GM21737 (cell line): ENCODE measurements around the gene CLCNKB.
"Not testable (repeated sequence)": the region's sequence is repeated elsewhere in the genome, so short reads cannot be mapped to it uniquely, and the experiment has no call there.

ENCODE experiments used
- ATAC-seq: cut with Tn5 transposase; IDR thresholded peaks from one replicate; pipeline ENCODE4 v1.9.1; 2021; ENCODE audit warnings: mild to moderate bottlenecking, moderate library complexity; ENCODE audit not compliant: unreplicated experiment

CLCNKB gene

DNA sequence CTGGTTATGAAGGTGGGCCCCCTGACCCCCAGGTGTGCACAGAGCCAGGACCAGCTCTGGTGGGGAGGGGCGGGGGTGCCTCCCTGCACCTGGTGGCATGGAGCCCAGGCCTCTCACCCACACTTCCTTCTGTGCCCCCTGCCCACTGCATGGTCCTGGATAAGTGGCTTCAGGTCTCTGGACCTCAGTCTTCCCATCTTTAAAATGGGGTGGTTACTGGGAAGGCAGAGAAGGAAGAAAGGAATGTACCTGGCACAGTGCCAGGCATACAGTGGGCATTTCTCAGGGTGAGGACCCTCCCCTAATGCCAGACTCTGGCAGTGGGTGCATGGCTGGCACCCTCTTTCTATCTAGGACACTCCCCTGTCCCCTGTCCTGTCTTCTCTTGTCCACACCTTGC, 14.3 kb upstream of the CLCNKB start:
- no peak for ATAC-seq

DNA sequence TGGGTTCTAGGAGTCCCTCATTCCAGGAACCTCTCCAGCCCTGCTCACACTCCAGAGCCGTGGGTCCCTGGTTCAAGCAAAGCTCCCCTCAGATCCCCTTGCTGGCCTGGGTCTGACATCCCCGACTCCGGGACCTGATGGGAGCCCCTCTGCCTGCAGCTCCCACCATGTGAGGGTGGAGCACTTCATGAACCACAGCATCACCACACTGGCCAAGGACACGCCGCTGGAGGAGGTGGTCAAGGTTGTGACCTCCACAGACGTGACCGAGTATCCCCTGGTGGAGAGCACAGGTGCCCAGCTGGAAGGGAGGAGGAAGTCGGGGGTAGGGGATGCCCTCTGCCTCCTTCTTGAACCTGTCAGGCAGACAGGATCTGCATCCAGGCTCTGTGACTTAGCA, 12.0 kb upstream of the CLCNKB start:
- no peak for ATAC-seq

DNA sequence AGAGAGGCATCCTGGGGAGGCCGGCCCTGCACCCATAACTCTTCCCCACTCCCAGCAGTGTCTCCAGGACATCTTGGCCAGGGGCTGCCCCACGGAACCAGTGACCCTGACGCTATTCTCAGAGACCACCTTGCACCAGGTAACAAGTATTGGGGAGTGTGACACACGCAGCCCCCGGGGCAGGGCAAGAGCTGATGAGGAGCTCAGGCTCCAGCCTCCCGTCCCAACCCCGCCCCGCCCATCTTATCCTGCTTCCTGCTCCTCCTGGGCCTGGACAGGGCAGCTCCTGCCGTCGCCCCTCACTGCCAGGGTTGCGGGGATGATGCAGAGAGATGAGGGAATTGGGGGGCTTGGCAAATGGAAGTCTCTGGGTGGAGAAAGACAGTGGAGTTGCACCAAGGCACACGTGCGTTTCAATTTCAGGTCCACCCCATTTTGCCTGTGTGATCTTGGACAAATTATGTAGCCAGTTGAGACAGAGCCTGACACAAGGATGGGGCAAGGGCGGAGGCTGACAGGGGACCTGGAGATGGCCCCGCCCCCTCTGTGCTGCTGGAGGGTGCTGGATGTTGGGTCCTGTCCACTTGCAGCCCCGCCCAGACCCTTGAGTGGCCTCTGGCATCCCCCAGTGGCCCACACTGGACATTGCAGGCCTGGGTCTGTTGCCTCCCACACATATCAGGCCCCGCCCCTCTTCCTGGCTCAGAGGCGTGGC, 11.0 kb upstream of the CLCNKB start:
- no peak for ATAC-seq

DNA sequence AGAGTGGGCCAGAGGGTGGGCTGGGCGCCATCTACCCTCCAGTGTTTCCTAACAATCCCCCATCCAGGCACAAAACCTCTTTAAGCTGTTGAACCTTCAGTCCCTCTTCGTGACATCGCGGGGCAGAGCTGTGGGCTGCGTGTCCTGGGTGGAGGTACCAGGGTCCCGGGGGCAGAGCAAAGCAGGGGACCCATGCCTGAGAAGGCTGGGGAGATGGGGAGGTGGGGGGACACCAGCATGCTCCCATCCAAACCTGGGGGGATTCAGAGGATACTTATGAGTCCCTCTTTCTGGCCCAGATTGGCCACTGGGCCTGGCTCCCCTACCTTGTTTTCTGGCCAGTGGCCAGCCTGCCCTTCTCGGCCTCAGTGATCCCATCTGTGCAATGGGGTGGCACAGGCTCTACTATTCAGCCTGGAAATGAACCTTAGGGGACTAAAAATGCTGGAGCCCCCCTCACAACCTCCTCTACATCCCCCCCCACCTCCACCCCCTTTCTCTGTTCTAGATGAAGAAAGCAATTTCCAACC, 10.4 kb upstream of the CLCNKB start:
- not testable (repeated sequence) for ATAC-seq

DNA sequence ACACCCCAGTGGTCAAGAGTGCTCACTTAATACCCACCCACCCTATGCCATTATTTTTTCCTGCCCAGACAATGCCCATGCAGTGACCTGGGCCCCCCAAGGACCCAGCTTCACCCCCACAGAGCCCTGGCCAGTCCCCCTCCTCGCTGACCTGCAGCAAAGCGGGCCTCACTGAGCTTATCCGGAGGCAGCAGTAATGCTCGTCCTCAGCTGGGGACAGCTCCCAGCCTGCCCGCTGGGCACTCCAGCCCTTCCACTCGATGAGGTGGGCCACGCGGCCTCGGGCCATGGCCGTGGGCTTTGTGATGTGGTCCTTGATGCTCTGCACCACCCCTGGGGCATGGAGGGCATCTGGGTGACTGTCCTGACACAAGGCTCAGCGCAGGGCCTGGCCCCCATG, 7.1 kb upstream of the CLCNKB start:
- ATAC-seq: not testable (repeated sequence)

DNA sequence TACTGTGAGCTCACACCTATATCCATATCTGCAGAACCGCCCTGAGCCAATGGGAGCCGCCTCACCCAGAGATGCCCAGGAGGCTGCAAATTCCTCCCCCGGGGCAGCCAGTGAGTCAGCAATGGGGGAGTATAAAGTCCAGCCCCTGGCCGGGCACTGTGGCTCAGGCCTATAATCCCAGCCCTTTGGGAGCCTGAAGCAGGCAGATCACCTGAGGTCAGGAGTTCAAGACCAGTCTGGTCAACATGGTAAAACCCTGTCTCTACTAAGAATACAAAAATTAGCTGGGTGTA, 5.0 kb upstream of the CLCNKB start:
- ATAC-seq: no peak

DNA sequence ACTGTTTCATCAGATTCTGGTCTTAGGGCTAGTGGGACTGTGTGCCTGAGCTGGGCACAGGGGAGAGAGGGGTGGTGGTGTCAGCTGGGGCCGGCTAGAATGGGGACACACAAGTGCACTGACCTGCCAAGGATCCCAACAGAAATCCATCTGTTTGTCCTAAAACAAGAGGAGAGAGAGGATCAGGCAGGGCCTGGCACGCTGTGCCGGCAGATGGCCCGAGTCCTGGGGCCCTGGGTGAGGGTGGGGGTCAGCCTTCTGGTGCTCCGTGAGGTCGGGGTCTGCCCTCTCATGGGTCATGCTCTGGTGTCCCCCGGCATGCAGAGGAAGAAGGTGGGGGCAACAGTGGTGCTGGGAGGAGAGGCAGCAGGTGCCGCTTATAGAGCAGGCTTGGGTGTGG, 3.7 kb upstream of the CLCNKB start:
- ATAC-seq: not testable (repeated sequence)

DNA sequence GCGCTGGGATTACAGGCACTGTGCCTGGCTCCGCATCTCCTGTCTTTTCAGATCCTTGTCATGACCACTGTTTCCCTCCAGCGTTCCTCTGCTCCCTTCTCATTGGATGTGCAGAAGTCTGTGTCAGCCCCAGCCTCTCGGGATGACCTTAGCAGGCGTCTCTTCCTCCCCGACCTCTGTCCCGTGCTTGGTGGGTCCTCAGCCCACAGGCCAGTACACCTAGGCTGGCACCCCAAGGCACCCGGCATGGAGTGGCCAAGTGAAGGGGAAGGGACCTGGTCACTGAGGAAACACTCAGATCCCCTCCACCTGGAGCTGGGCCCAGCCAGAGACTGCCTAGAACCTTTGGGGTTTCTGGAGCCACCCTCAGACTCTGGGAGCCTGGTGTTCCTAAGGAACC, 2.4 kb upstream of the CLCNKB start:
- ATAC-seq: no peak

DNA sequence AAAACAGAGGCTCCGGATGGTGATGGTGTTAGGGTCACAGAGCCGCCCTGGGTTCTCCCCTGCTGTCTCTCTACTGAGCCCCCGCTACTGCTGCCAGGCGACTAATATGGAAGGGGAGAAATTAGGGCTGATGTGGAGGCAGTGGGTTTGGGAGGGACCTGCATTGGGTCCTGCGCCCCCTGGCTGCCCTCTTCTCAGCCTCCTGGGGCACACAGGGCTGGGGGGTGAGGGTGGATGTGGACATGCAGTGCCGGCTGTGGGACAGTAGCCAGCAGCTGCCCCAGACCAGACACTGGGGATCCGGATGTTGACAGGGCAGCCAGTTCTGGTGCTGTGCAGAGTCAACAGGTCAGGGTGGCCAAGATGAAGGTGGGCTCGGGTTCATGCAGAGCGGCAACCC, 1.5 kb upstream of the CLCNKB start:
- no peak for ATAC-seq

DNA sequence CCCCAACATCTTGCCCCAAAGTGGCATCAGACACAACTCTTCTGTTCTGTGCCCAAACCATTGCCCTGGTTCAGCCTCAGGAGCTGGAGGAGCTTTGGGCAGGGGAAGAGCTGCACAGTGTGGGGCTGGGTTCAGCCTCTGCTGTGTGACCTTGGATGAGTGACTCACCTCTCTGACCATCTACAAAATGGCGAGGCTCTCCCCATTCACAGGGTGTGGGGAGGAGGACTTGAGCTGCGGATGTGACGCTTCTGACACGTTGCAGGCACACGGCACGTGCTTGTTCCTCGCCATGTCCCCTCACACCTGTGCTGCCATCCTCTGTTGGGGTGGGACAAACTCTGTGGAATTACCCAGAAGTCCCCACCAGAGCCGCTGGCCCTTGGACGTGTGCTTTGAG, 928 bp upstream of the CLCNKB start:
- not testable (repeated sequence) for ATAC-seq

DNA sequence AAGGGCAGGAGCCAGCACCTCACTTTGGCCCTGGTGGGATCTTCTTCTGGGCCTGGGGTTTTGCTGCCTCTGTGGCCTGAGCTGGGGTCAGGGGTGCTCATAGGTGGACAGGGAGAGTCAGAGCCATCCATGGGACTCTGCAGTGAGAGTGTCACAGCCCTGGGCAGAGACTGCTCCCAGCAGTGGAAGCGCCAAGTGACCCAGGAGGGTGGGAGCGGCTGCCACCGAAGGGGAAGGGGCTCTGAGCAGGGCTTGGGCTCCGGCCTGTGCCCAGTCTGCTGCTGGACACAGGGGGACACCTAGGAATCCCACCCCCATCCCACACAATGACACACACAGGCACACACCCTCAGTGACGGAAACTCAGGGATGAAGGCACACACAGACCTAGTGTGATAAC, 368 bp downstream of the CLCNKB start:
- no peak for ATAC-seq

DNA sequence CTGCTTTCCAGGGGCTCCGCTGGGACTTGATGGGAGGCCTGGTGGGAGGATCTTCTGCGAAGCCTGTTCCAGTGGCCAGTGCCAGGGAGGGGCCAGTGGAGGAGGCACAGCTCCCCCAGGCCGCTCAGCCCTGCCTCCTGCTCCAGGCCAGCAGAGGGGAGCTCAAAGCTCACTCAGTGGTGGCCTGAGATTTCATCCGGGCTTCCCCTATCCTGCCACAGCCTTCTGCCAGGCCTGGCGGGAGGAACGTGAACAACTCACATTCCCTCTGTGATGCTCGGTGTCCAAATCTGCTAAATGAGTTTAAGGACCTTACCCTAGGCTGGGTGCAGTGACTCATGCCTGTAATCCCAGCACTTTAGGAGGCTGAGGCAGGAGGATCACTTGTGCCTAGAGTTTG, 3.3 kb downstream of the CLCNKB start:
- ATAC-seq: no peak

DNA sequence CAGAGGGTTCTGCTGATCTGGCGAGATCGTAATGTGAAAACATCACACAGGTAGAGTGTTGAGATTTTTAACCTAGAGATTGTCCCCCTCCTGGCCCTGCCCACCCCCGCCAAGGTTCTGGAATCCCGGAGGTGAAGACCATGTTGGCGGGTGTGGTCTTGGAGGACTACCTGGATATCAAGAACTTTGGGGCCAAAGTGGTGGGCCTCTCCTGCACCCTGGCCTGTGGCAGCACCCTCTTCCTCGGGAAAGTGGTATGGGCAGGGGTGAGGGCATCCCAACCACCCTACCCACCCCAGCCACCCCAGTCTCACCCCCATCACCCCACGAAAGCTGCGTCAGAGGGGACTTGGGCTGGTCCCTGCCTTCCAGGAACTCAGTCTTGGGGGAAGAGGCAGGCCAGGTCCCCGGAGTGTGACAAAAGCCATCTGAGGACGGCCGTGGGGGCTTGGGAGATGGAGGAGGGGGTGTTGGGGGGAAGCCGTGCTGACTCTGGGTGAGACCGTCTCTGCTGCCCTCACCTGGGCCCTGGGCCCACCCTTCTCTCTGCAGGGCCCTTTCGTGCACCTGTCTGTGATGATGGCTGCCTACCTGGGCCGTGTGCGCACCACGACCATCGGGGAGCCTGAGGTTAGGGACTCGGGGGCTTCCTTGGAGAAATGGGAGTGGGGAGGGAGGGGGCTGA, 4.4 kb downstream of the CLCNKB start:
- no peak for ATAC-seq

DNA sequence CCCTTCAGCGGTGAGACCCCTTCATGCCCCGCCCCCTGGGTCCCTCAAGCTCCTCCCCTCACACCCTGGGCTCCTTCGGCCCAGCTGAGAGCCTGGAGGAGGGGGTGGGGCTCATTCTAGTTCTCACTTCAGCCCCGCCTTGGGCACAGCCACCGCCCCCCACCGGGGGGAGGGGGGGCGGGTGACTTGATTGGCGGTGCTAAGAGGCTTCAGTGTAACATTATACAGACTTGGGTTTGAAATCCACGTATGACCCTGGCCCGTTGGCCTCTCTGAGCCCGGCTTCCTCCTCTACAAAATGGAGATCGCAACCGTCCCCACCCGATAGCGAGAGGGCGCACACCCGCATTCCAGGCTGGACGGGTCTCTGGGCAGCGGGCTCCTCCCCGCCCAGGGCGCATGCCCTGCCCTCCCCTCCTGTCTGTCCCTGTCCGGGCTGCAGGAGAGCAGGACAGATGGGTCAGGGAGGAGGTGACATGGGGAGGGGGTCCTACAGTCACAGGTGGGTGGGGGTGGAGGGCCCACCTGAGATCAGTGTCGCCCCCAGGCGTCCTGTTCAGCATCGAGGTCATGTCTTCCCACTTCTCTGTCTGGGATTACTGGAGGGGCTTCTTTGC, 5.1 kb downstream of the CLCNKB start:
- no peak for ATAC-seq

DNA sequence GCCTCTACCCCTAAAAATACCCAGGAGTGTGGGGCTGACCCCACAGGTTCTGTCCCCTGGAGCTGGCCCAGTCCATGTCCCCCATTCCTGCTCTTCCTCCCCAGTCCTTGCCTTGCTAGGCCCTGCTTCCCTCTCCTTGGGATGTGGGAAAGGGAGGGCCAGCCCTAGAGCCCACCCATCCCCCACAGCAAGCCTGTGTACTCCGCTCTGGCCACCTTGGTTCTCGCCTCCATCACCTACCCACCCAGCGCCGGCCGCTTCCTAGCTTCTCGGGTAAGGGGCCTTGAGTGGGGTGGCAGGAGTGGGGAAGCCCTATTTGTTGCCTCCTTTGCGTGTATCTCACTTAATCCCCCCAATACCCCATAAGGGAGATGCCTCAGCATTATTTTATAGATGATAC, 6.7 kb downstream of the CLCNKB start:
- ATAC-seq: no peak

DNA sequence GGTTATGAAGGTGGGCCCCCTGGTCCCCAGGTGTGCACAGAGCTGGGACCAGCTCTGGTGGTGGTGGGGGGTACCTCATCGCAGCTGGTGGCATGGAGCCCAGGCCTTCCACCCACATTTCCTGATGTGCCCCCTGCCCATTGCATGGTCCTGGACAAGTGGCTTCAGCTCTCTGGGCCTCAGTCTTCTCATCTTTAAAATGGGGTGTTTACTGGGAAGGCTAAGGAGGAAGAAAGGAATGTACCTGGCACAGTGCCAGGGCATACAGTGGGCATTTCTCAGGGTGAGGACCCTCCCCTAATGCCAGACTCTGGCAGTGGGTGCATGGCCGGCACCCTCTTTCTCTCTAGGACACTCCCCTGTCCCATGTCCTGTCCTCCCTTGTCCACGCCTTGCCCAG, 7.5 kb downstream of the CLCNKB start:
- no peak for ATAC-seq

DNA sequence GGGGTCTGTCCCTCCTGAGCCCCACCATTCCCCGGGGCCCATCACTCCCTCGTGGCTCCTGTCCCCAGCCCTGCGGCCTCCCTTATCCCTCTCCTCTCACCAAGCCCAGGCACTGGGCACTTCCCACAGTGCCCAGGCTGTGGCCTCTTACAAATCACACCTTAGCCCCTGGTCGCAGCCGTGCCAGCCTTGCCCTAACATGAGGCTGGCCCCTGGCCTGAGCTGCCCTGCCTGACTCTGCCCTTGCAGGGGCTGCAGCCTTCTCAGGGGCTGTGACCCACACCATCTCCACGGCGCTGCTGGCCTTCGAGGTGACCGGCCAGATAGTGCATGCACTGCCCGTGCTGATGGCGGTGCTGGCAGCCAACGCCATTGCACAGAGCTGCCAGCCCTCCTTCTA, 8.4 kb downstream of the CLCNKB start:
- ATAC-seq: not testable (repeated sequence)

DNA sequence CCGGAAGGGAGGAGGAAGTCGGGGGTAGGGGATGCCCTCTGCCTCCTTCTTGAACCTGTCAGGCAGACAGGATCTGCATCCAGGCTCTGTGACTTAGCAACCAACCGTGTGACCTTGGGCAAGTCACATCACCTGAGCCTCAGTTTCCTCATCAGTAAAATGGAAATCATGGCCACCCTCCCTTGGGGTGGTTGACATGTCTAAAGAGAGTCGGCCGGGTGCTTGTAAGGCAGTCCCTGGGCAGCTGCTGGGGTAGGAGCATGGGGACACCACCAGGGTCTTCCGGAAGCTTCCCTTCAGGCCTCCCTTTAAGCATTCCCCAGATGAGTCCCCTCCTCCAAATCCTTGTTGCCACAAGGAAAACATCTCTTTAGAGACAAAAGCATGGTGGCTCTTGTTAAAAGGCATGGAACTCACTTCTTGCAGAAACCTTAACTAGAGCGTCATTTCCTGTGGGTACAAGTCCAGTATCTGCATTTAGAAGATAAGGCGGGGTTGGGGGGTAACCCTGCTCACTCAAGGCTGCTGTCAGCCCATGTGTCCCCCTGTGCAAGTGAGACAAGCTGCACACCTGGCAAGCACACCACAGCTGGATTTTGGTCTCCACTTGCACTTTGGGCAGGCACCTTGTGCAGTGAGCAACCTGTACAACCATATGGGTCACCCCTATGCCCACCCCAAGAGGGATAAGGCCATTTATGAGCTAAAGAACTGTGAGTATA, 10.4 kb downstream of the CLCNKB start:
- no peak for ATAC-seq

DNA sequence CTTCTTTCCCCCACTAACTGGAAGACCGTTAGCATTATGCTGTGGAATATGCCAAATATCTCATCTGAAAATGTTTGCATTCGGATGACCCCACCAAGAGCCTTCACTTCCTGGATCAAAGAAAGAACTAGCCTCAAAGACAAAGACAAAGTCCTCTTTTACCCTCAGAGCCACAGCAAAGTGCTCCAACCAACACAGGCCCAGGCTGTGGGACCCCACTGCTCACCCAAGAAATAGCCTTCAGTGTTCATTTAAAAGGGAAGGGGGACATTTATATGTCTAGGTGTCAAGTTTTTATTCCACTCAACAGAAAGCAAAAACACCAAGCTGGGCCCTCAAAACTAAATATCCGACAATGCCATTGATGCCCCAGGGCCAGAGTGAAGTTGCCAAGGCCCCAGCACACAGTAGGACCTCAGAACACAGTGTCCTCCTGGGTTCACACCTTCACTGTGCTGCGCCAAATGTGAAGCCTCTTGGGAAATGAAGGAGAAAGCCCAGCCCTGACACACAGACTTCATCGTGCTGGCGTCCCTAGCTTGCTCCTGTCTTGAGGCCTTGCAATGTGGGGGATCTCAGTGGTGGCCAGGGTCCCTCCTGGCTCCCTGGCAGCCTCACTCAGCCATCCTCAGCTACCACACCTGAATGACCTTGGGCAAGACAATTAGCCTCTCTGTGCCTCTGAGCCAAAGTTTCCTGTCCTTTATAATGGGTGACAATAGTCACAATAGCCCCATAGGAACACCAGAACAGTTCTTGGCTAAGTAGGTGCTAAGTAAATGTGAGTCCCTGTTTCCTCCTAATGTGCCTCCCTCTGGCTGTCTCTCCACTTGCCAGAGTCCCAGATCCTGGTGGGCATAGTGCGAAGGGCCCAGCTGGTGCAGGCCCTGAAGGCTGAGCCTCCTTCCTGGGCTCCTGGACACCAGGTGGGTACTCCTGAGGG, 11.3 kb downstream of the CLCNKB start:
- ATAC-seq: no peak
